ENCODE results near the gene ZNF687. TPM values are rescaled to one million over a fixed set of nuclear protein-coding genes. Genes with fewer than 3 reads are reported as not detected.

The ZNF687 gene
- total RNA-seq, 1 donor from 2014 or later = 67.9 TPM

- peaks cover 0 to 2% of the 10 kb centered on the region in 2 donors for H3K4me1 ChIP-seq
- no peak for DNase-seq (ENCODE audit: low spot score in 2 of 2)
- H3K27ac ChIP-seq = no peak overlapping the region
- H3K36me3 ChIP-seq = peaks cover 82 to 90% of the 10 kb centered on the region in 2 donors
- no peaks in the 10 kb centered on the region for H3K27me3 ChIP-seq
- TF ChIP-seq CTCF (IDR thresholded peaks at IDR 0.05) = no peak
- H3K9me3 ChIP-seq = no peaks in the 10 kb centered on the region
- intact Hi-C loops (cut with DNase I) = no loop called here
- no peak overlapping the region for H3K4me3 ChIP-seq
Measured at GRCh38 chr1:151289080-151289935, 7.2 kb downstream of the ZNF687 start.

- Histone ChIP-seq H3K4me1 (no peaks in the 10 kb centered on the region), H3K27me3 (no peaks in the 10 kb centered on the region), H3K27ac (no peak overlapping the region), H3K4me3 (no peak overlapping the region), H3K36me3 (peaks cover 88 to 96% of the 10 kb centered on the region in 2 donors), H3K9me3 (no peaks in the 10 kb centered on the region)
- intact Hi-C loops (cut with DNase I) = no loop called here
- TF ChIP-seq CTCF (IDR thresholded peaks at IDR 0.05) = no peak
- no peak for DNase-seq (ENCODE audit: low spot score in 2 of 2)
Measured at GRCh38 chr1:151289991-151290708, 8.1 kb downstream of the ZNF687 start.

GRCh38 chr1:151290709-151291303 is 8.7 kb downstream of the ZNF687 start:
- H3K9me3 ChIP-seq = no peaks in the 10 kb centered on the region
- H3K27me3 ChIP-seq = no peaks in the 10 kb centered on the region
- DNase-seq (ENCODE audit: low spot score in 2 of 2) = no peak
- no peak overlapping the region for H3K4me3 ChIP-seq
- H3K36me3 ChIP-seq = peaks cover 91 to 98% of the 10 kb centered on the region in 2 donors
- TF ChIP-seq CTCF (IDR thresholded peaks at IDR 0.05) = no peak
- no peaks in the 10 kb centered on the region for H3K4me1 ChIP-seq
- H3K27ac ChIP-seq = no peak overlapping the region
- intact Hi-C loops (cut with DNase I) = no loop called here

GRCh38 chr1:151292207-151293030 is 10.3 kb downstream of the ZNF687 start:
- peaks cover 91 to 98% of the 10 kb centered on the region in 2 donors for H3K36me3 ChIP-seq
- no peak for DNase-seq (ENCODE audit: low spot score in 2 of 2)

More at GRCh38 chr1:151292207-151293030, 10.3 kb downstream of the ZNF687 start:
- H3K4me1 ChIP-seq = no peaks in the 10 kb centered on the region
- H3K27me3 ChIP-seq = no peaks in the 10 kb centered on the region
- no peak overlapping the region for H3K27ac ChIP-seq
- no peak overlapping the region for H3K4me3 ChIP-seq
- no peaks in the 10 kb centered on the region for H3K9me3 ChIP-seq
- intact Hi-C loops (cut with DNase I) = no loop called here
- no peak for TF ChIP-seq CTCF (IDR thresholded peaks at IDR 0.05)
